ENCODE data around the gene TTC27. TPM values are rescaled to one million over a fixed set of nuclear protein-coding genes. Genes with fewer than 3 reads are reported as not detected.

Gene TTC27
- total RNA-seq, 2 experiments from 2014 or later, result 25.2 to 27.5 TPM

- intact Hi-C loops (cut with micrococcal nuclease), result no loop called here
- Mint-ChIP-seq H3K9me3 (no peaks in the 10 kb centered on the region), H3K27me3 (ENCODE audit: low read depth) (no peaks in the 10 kb centered on the region), H3K4me3 (no peak overlapping the region), H3K4me1 (ENCODE audit: low read depth) (no peaks in the 10 kb centered on the region), H3K36me3 (ENCODE audit: low read depth) (peaks cover 31% of the 10 kb centered on the region), H3K27ac (no peak overlapping the region)
- no peak for DNase-seq
- CTCF ChIA-PET, result no interaction called here
Measured at GRCh38 chr2:32806857-32807256, 179.0 kb downstream of the TTC27 start.

GRCh38 chr2:32807662-32808061 is 179.8 kb downstream of the TTC27 start:
- Mint-ChIP-seq H3K4me3 (no peak overlapping the region), H3K27ac (no peak overlapping the region), H3K36me3 (ENCODE audit: low read depth) (peaks cover 32% of the 10 kb centered on the region), H3K4me1 (ENCODE audit: low read depth) (no peaks in the 10 kb centered on the region), H3K9me3 (no peaks in the 10 kb centered on the region), H3K27me3 (ENCODE audit: low read depth) (no peaks in the 10 kb centered on the region)
- DNase-seq, result no peak
- intact Hi-C loops (cut with micrococcal nuclease), result no loop called here
- CTCF ChIA-PET, result no interaction called here

GRCh38 chr2:32810909-32811495 is 183.2 kb downstream of the TTC27 start:
- no peak overlapping the region for H3K27ac Mint-ChIP-seq
- H3K4me1 Mint-ChIP-seq (ENCODE audit: low read depth), result no peaks in the 10 kb centered on the region
- no peak overlapping the region for H3K4me3 Mint-ChIP-seq
- DNase-seq, result no peak
- intact Hi-C loops (cut with micrococcal nuclease), result no loop called here
- H3K36me3 Mint-ChIP-seq (ENCODE audit: low read depth), result peaks cover 38% of the 10 kb centered on the region
- CTCF ChIA-PET, result no interaction called here
- H3K27me3 Mint-ChIP-seq (ENCODE audit: low read depth), result no peaks in the 10 kb centered on the region
- no peaks in the 10 kb centered on the region for H3K9me3 Mint-ChIP-seq

- Mint-ChIP-seq H3K4me1 (ENCODE audit: low read depth) (no peaks in the 10 kb centered on the region), H3K36me3 (ENCODE audit: low read depth) (peaks cover 41% of the 10 kb centered on the region), H3K27me3 (ENCODE audit: low read depth) (no peaks in the 10 kb centered on the region), H3K27ac (no peak overlapping the region), H3K4me3 (no peak overlapping the region), H3K9me3 (no peaks in the 10 kb centered on the region)
- intact Hi-C loops (cut with micrococcal nuclease), result no loop called here
- CTCF ChIA-PET, result no interaction called here
- no peak for DNase-seq
Measured at GRCh38 chr2:32811696-32812095, 183.8 kb downstream of the TTC27 start.

- H3K4me1 Mint-ChIP-seq (ENCODE audit: low read depth), result no peaks in the 10 kb centered on the region
- CTCF ChIA-PET, result no interaction called here
- H3K27ac Mint-ChIP-seq, result no peak overlapping the region
- DNase-seq, result no peak
- H3K9me3 Mint-ChIP-seq, result no peaks in the 10 kb centered on the region
- no peaks in the 10 kb centered on the region for H3K27me3 Mint-ChIP-seq (ENCODE audit: low read depth)
- intact Hi-C loops (cut with micrococcal nuclease), result no loop called here
- no peak overlapping the region for H3K4me3 Mint-ChIP-seq
- H3K36me3 Mint-ChIP-seq (ENCODE audit: low read depth), result peaks cover 45% of the 10 kb centered on the region
Measured at GRCh38 chr2:32812316-32812715, 184.5 kb downstream of the TTC27 start.

- H3K27me3 Mint-ChIP-seq (ENCODE audit: low read depth), result no peaks in the 10 kb centered on the region
- H3K4me3 Mint-ChIP-seq, result no peak overlapping the region
- H3K9me3 Mint-ChIP-seq, result no peaks in the 10 kb centered on the region
- H3K36me3 Mint-ChIP-seq (ENCODE audit: low read depth), result peaks cover 32% of the 10 kb centered on the region
- intact Hi-C loops (cut with micrococcal nuclease), result no loop called here
- DNase-seq, result no peak
- CTCF ChIA-PET, result no interaction called here
- H3K4me1 Mint-ChIP-seq (ENCODE audit: low read depth), result no peaks in the 10 kb centered on the region
- no peak overlapping the region for H3K27ac Mint-ChIP-seq
Measured at GRCh38 chr2:32820088-32820487, 192.2 kb downstream of the TTC27 start.

GRCh38 chr2:32820701-32821100 is 192.9 kb downstream of the TTC27 start:
- no peak overlapping the region for H3K27ac Mint-ChIP-seq
- CTCF ChIA-PET, result no interaction called here
- H3K4me1 Mint-ChIP-seq (ENCODE audit: low read depth), result no peaks in the 10 kb centered on the region
- intact Hi-C loops (cut with micrococcal nuclease), result no loop called here
- no peaks in the 10 kb centered on the region for H3K9me3 Mint-ChIP-seq
- no peaks in the 10 kb centered on the region for H3K27me3 Mint-ChIP-seq (ENCODE audit: low read depth)
- peaks cover 32% of the 10 kb centered on the region for H3K36me3 Mint-ChIP-seq (ENCODE audit: low read depth)
- H3K4me3 Mint-ChIP-seq, result no peak overlapping the region
- DNase-seq, result no peak

- Mint-ChIP-seq H3K27ac (no peak overlapping the region), H3K27me3 (ENCODE audit: low read depth) (no peaks in the 10 kb centered on the region), H3K9me3 (peaks cover 11% of the 10 kb centered on the region), H3K4me3 (no peak overlapping the region), H3K4me1 (ENCODE audit: low read depth) (no peaks in the 10 kb centered on the region), H3K36me3 (ENCODE audit: low read depth) (peaks cover 17% of the 10 kb centered on the region)
- CTCF ChIA-PET, result no interaction called here
- intact Hi-C loops (cut with micrococcal nuclease), result no loop called here
- no peak for DNase-seq
Measured at GRCh38 chr2:32824070-32824809, 196.4 kb downstream of the TTC27 start.

- peaks cover 10% of the 10 kb centered on the region for H3K36me3 Mint-ChIP-seq (ENCODE audit: low read depth)
- no peak for DNase-seq
- intact Hi-C loops (cut with micrococcal nuclease), result no loop called here
- H3K27ac Mint-ChIP-seq, result no peak overlapping the region
- H3K4me3 Mint-ChIP-seq, result no peak overlapping the region
- peaks cover 20% of the 10 kb centered on the region for H3K9me3 Mint-ChIP-seq
- no peaks in the 10 kb centered on the region for H3K27me3 Mint-ChIP-seq (ENCODE audit: low read depth)
- H3K4me1 Mint-ChIP-seq (ENCODE audit: low read depth), result no peaks in the 10 kb centered on the region
- CTCF ChIA-PET, result interaction anchor here (0.5 kb wide), 1 partner anchor 570 kb away, joined by 4 read pairs; no protein-coding TSS in a partner anchor
Measured at GRCh38 chr2:32825291-32825712, 197.5 kb downstream of the TTC27 start.

GRCh38 chr2:32830196-32830595 is 202.3 kb downstream of the TTC27 start:
- CTCF ChIA-PET, result interaction anchor here (0.6 kb wide), 1 partner anchor 542 kb away, joined by 3 read pairs; no protein-coding TSS in a partner anchor
- H3K27me3 Mint-ChIP-seq (ENCODE audit: low read depth), result no peaks in the 10 kb centered on the region
- peaks cover 2% of the 10 kb centered on the region for H3K36me3 Mint-ChIP-seq (ENCODE audit: low read depth)
- peaks cover 35% of the 10 kb centered on the region for H3K9me3 Mint-ChIP-seq
- intact Hi-C loops (cut with micrococcal nuclease), result no loop called here
- no peaks in the 10 kb centered on the region for H3K4me1 Mint-ChIP-seq (ENCODE audit: low read depth)
- H3K4me3 Mint-ChIP-seq, result no peak overlapping the region
- no peak overlapping the region for H3K27ac Mint-ChIP-seq
- no peak for DNase-seq

GRCh38 chr2:32832821-32833220 is 205.0 kb downstream of the TTC27 start:
- intact Hi-C loops (cut with micrococcal nuclease), result no loop called here
- no peak for DNase-seq
- H3K4me1 Mint-ChIP-seq (ENCODE audit: low read depth), result no peaks in the 10 kb centered on the region
- CTCF ChIA-PET, result interaction anchor here (0.7 kb wide), 1 partner anchor 388 kb away, joined by 3 read pairs; no protein-coding TSS in a partner anchor
- H3K9me3 Mint-ChIP-seq, result peaks cover 31% of the 10 kb centered on the region
- no peak overlapping the region for H3K27ac Mint-ChIP-seq
- no peak overlapping the region for H3K4me3 Mint-ChIP-seq
- no peaks in the 10 kb centered on the region for H3K36me3 Mint-ChIP-seq (ENCODE audit: low read depth)
- H3K27me3 Mint-ChIP-seq (ENCODE audit: low read depth), result no peaks in the 10 kb centered on the region

- no peak overlapping the region for H3K27ac Mint-ChIP-seq
- H3K9me3 Mint-ChIP-seq, result peaks cover 27% of the 10 kb centered on the region
- no peaks in the 10 kb centered on the region for H3K27me3 Mint-ChIP-seq (ENCODE audit: low read depth)
- intact Hi-C loops (cut with micrococcal nuclease), result no loop called here
- CTCF ChIA-PET, result no interaction called here
- H3K4me3 Mint-ChIP-seq, result no peak overlapping the region
- no peaks in the 10 kb centered on the region for H3K36me3 Mint-ChIP-seq (ENCODE audit: low read depth)
- DNase-seq, result no peak
- no peaks in the 10 kb centered on the region for H3K4me1 Mint-ChIP-seq (ENCODE audit: low read depth)
Measured at GRCh38 chr2:32833709-32834108, 205.9 kb downstream of the TTC27 start.

GRCh38 chr2:32835148-32835547 is 207.3 kb downstream of the TTC27 start:
- H3K4me3 Mint-ChIP-seq, result no peak overlapping the region
- CTCF ChIA-PET, result no interaction called here
- intact Hi-C loops (cut with micrococcal nuclease), result no loop called here
- no peaks in the 10 kb centered on the region for H3K27me3 Mint-ChIP-seq (ENCODE audit: low read depth)
- no peak overlapping the region for H3K27ac Mint-ChIP-seq
- no peaks in the 10 kb centered on the region for H3K36me3 Mint-ChIP-seq (ENCODE audit: low read depth)
- no peak for DNase-seq
- peaks cover 16% of the 10 kb centered on the region for H3K9me3 Mint-ChIP-seq
- no peaks in the 10 kb centered on the region for H3K4me1 Mint-ChIP-seq (ENCODE audit: low read depth)

Data from activated naive CD4-positive, alpha-beta T cell treated with anti-CD3 and anti-CD28 coated beads for 36 hours (primary cell).